SJCRH30 (cell line): ENCODE results near the gene TOP2B. TPM values are rescaled to one million over a fixed set of nuclear protein-coding genes. Genes with fewer than 3 reads are reported as not detected.

Source experiments
- DNase-seq, 2 experiments: peaks; one replicate each; pipeline ENCODE4 v3.0.0-alpha.2; 2015 to 2020
- H3K27ac ChIP-seq: fragments of 250-450 bp; sonication (Bioruptor Pico); 2 replicates; pipeline ENCODE4 v1.5.1; 2020; ENCODE audit warnings: mild to moderate bottlenecking, moderate library complexity
- H3K27me3 ChIP-seq: fragments of 250-450 bp; sonication (Bioruptor Pico); 2 replicates; pipeline ENCODE4 v1.5.1; 2020; ENCODE audit warnings: mild to moderate bottlenecking, moderate library complexity
- H3K36me3 ChIP-seq: fragments of 250-450 bp; sonication (Bioruptor Pico); 2 replicates; pipeline ENCODE4 v1.5.1; 2020; ENCODE audit warnings: mild to moderate bottlenecking, moderate library complexity
- H3K4me1 ChIP-seq: fragments of 250-450 bp; sonication (Bioruptor Pico); 2 replicates; pipeline ENCODE4 v1.5.1; 2020; ENCODE audit warnings: mild to moderate bottlenecking, moderate library complexity
- H3K4me3 ChIP-seq: fragments of 250-450 bp; sonication (Bioruptor Pico); 2 replicates; pipeline ENCODE4 v1.5.1; 2020; ENCODE audit warnings: mild to moderate bottlenecking, moderate library complexity
- H3K9me3 ChIP-seq: fragments of 250-450 bp; sonication (Bioruptor Pico); replicated peaks from 2 replicates; pipeline ENCODE4 v1.5.1; 2020; ENCODE audit warnings: mild to moderate bottlenecking, moderate library complexity
- total RNA-seq: library from RNA; depleted of rRNA; stranded (reverse); fragments of >200 nt; shearing (Covaris generic); gene quantifications from 2 replicates; pipeline ENCODE4 v1.2.3, GENCODE V29; 2014

TOP2B gene
- total RNA-seq, 1 experiment from 2014 or later: 247 TPM

DNA sequence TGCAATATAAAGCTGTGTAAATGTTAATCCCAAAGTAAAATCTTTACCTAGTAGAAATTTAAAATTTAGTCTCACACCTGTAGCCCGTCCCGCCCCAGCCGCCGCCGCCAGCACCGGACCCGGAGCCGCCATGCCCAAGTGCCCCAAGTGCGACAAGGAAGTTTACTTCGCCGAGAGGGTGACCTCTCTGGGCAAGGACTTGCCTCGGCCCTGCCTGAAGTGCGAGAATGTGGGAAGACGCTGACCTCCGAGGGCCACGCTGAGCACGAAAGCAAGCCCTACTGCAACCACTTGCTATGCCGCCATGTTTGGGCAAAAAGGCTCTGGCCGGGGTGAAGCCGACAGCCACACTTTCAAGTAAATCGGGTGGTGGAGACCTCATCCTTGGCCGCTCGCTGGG is 22.1 kb upstream of the TOP2B start:
- Histone ChIP-seq H3K27ac (no peak overlapping the region), H3K4me3 (no peak overlapping the region), H3K36me3 (no peaks in the 10 kb centered on the region), H3K27me3 (no peaks in the 10 kb centered on the region), H3K9me3 (no peaks in the 10 kb centered on the region), H3K4me1 (no peaks in the 10 kb centered on the region)
- no peak for DNase-seq

DNA sequence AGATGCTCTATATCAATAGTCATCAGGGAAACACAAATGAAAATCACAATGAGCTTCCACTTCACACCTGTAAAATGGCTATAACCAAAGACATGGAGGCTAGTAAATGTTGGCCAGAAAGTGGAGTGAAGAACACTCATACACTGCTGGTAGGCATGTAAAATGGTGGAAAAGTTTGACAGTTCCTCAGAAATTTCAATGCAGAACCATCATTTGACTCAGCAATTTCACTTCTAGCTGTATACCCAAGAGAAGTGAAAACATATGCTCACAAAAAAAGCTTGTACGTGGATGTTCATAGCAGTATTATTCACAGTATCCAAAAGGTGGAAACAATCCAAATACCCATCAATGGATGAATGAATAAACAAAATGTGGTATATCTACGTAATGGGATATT is 19.2 kb upstream of the TOP2B start:
- H3K9me3 ChIP-seq: no peaks in the 10 kb centered on the region
- H3K36me3 ChIP-seq: no peaks in the 10 kb centered on the region
- no peaks in the 10 kb centered on the region for H3K27me3 ChIP-seq
- no peak overlapping the region for H3K27ac ChIP-seq
- H3K4me3 ChIP-seq: no peak overlapping the region
- H3K4me1 ChIP-seq: no peaks in the 10 kb centered on the region
- no peak for DNase-seq

DNA sequence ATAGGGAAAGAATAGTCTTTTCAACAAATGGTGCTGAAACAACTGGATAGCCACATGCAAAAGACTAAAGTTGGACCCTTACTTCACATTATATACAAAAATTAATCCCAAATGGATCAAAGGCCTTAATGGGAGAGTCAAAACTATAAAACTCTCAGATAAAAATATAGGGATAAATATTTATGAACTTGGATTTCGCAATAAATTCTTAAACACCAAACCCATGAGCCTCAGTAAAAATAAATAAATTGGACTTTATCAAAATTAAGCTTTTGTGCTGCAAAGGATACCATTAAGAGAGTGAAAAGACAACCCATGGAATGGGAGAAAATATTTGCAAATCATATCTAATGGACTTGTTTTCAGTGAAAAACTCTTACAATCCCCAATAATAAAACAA is 18.7 kb upstream of the TOP2B start:
- H3K27ac ChIP-seq: no peak overlapping the region
- no peak for DNase-seq
- H3K27me3 ChIP-seq: no peaks in the 10 kb centered on the region
- no peaks in the 10 kb centered on the region for H3K9me3 ChIP-seq
- H3K4me1 ChIP-seq: no peaks in the 10 kb centered on the region
- H3K4me3 ChIP-seq: no peak overlapping the region
- no peaks in the 10 kb centered on the region for H3K36me3 ChIP-seq

DNA sequence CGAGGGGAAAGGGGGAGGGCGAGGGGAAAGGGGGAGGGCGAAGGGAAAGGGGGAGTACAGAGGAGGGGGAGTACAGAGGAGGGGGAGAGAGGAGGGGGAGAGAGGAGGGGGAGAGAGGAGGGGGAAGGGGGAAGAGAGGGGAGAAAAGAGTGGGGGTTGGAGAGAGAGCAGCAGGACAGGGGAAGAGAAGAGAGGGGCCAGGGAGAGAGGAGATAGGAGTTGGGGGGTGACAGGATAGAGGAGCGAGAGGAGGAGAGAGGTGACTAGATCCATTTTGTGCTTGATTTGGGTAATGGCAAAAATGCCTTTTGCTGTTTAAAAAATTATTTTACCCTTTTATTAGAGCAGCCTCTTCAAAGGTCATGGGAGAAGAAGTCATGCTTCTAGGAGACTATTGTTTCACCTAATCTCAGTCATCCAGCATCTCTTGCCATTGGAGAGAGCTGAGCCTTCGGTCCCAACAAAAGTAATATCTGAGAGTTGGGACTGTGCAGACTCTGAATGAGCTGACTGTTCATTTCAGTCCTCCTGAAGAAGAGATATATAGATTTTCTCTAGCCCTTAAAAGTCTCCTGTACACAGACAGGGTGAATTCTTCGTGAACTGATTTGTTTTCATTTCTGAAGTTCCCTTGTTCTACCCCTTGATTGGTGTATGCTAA is 15.1 kb upstream of the TOP2B start:
- Histone ChIP-seq H3K9me3 (no peaks in the 10 kb centered on the region), H3K4me1 (no peaks in the 10 kb centered on the region), H3K27me3 (no peaks in the 10 kb centered on the region), H3K27ac (no peak overlapping the region), H3K4me3 (no peak overlapping the region), H3K36me3 (no peaks in the 10 kb centered on the region)
- DNase-seq: no peak

DNA sequence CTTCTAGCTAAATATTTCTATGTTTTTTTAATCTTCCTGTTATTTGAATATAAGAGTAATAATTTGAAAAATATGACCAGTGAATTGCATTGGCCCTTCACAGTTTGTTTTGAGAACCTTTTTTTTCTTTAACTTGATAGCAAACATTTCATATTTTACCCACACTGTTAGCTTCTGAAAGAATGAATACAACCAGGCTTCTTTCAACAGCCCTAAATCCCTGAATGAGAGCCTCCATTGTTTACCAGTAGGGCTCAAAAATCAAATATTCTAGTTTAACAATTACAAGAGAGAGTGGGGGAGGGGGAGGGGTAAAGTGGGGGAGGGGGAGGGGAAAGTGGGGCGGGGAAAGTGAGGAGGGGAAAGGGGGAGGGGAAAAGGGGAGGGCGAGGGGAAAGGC is 14.5 kb upstream of the TOP2B start:
- no peak overlapping the region for H3K4me3 ChIP-seq
- no peaks in the 10 kb centered on the region for H3K36me3 ChIP-seq
- H3K9me3 ChIP-seq: no peaks in the 10 kb centered on the region
- no peaks in the 10 kb centered on the region for H3K4me1 ChIP-seq
- no peak overlapping the region for H3K27ac ChIP-seq
- DNase-seq: peak in 1 of 2 experiments; percentile 20
- no peaks in the 10 kb centered on the region for H3K27me3 ChIP-seq

- no peaks in the 10 kb centered on the region for H3K9me3 ChIP-seq
- H3K4me1 ChIP-seq: no peaks in the 10 kb centered on the region
- no peak for DNase-seq
- H3K36me3 ChIP-seq: no peaks in the 10 kb centered on the region
- H3K27ac ChIP-seq: no peak overlapping the region
- no peak overlapping the region for H3K4me3 ChIP-seq
- H3K27me3 ChIP-seq: no peaks in the 10 kb centered on the region
Observed at GRCh38 chr3:25678581-25678980, 13.9 kb upstream of the TOP2B start.

DNA sequence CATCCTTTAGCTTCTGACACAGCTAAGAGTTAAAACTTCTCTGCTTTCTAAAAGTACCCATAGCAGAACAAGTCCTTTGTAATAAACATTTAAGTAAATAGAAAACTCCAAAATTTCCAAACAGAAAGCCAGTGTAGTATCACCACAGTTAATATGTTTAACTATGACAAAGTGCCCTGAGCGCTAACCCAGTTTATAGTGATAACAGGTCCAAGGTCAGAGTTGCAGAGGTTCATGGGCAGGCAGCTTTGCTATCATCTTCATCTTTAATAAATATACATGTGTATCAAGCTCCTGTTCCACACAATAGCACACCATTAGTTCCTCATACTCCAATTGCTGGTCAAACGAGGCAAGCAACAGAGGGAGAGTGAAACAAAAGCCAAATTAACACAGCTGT is 12.4 kb upstream of the TOP2B start:
- DNase-seq: no peak
- no peaks in the 10 kb centered on the region for H3K36me3 ChIP-seq

GRCh38 chr3:25674670-25675069 is 10.0 kb upstream of the TOP2B start:
- Histone ChIP-seq H3K27me3 (no peaks in the 10 kb centered on the region), H3K27ac (no peak overlapping the region), H3K4me3 (no peak overlapping the region), H3K36me3 (no peaks in the 10 kb centered on the region), H3K9me3 (no peaks in the 10 kb centered on the region), H3K4me1 (no peaks in the 10 kb centered on the region)
- no peak for DNase-seq

More for the DNA sequence above, 12.4 kb upstream of the TOP2B start:
- Histone ChIP-seq H3K27ac (no peak overlapping the region), H3K4me1 (no peaks in the 10 kb centered on the region), H3K9me3 (no peaks in the 10 kb centered on the region), H3K27me3 (no peaks in the 10 kb centered on the region), H3K4me3 (no peak overlapping the region)

- no peak for DNase-seq
- Histone ChIP-seq H3K9me3 (no peaks in the 10 kb centered on the region), H3K27ac (no peak overlapping the region)
Observed at GRCh38 chr3:25673738-25674298, 9.1 kb upstream of the TOP2B start.

GRCh38 chr3:25665315-25666280 is 891 bp upstream of the TOP2B start:
- Histone ChIP-seq H3K36me3 (no peaks in the 10 kb centered on the region), H3K9me3 (no peaks in the 10 kb centered on the region), H3K4me3 (peak overlapping the region; percentile 85), H3K27ac (peak overlapping the region; percentile 73), H3K27me3 (no peaks in the 10 kb centered on the region), H3K4me1 (peaks cover 11% of the 10 kb centered on the region)
- no peak for DNase-seq

More at GRCh38 chr3:25673738-25674298, 9.1 kb upstream of the TOP2B start:
- H3K4me3 ChIP-seq: no peak overlapping the region
- no peaks in the 10 kb centered on the region for H3K4me1 ChIP-seq
- H3K27me3 ChIP-seq: no peaks in the 10 kb centered on the region
- H3K36me3 ChIP-seq: no peaks in the 10 kb centered on the region

- H3K4me1 ChIP-seq: peaks cover 11% of the 10 kb centered on the region
- peak overlapping the region; percentile 73 for H3K27ac ChIP-seq
- no peaks in the 10 kb centered on the region for H3K36me3 ChIP-seq
- H3K9me3 ChIP-seq: no peaks in the 10 kb centered on the region
- peak overlapping the region; percentile 85 for H3K4me3 ChIP-seq
- H3K27me3 ChIP-seq: no peaks in the 10 kb centered on the region
- peak; percentile 71 to 74 for DNase-seq
Observed at GRCh38 chr3:25663869-25664811, 567 bp downstream of the TOP2B start.

DNA sequence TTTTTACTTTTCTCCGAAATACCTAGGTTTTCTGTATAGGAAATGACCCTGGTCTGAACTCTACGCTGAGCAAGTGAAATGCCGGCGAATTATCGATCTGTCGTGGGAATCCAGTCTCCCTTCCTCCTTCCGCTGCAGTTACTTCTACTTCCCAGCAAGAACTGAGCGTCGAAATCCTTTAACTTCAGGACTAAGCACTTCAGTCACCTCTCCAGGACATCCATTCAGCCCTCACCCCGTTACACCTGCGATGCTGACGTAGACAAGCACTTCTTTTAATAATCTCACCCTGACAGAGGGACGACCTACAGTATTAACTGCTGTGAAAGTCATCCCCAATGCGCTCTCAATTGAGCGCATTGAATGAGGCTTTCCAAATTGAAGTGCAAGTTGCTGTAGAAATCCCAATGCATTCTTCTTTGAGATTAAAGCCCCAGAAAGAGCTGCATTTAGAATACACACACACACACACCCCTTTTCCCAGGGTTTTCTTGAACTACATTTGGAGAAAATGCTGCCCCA is 1.3 kb downstream of the TOP2B start:
- Histone ChIP-seq H3K9me3 (no peaks in the 10 kb centered on the region), H3K36me3 (no peaks in the 10 kb centered on the region), H3K4me1 (peaks cover 11% of the 10 kb centered on the region), H3K4me3 (peak overlapping the region; percentile 85), H3K27ac (peak overlapping the region; percentile 73), H3K27me3 (no peaks in the 10 kb centered on the region)
- peak in 1 of 2 experiments; percentile 50 for DNase-seq

GRCh38 chr3:25662736-25663320 is 1.9 kb downstream of the TOP2B start:
- DNase-seq: no peak
- Histone ChIP-seq H3K9me3 (no peaks in the 10 kb centered on the region), H3K4me1 (peaks cover 11% of the 10 kb centered on the region), H3K27me3 (no peaks in the 10 kb centered on the region), H3K36me3 (no peaks in the 10 kb centered on the region), H3K27ac (no peak overlapping the region), H3K4me3 (peak overlapping the region; percentile 85)
